IgD-negative memory B cell (primary cell): ENCODE data around the gene MMP20. TPM values are rescaled to one million over a fixed set of nuclear protein-coding genes. Genes with fewer than 3 reads are reported as not detected.
A peak's percentile ranks its signal among the peaks of the same experiment; 100 is the strongest.

Source experiments
- H3K27ac Mint-ChIP-seq, 3 donors: one replicate each; pipeline ENCODE4 v1.8.0; 2020 to 2022; ENCODE audit warnings: mild to moderate bottlenecking in 3 of 3, mixed read lengths in 3 of 3, moderate library complexity in 1 of 3
- H3K27me3 Mint-ChIP-seq: one replicate; pipeline ENCODE4 v1.8.0; 2021; ENCODE audit warnings: mixed read lengths
- H3K36me3 Mint-ChIP-seq: one replicate; pipeline ENCODE4 v1.8.0; 2020; ENCODE audit warnings: mild to moderate bottlenecking, mixed read lengths
- H3K4me1 Mint-ChIP-seq, 3 donors: one replicate each; pipeline ENCODE4 v1.8.0; 2020 to 2022; ENCODE audit warnings: mixed read lengths in 3 of 3, mild to moderate bottlenecking in 1 of 3
- H3K4me3 Mint-ChIP-seq, 4 donors: one replicate each; pipeline ENCODE4 v1.8.0; 2020 to 2022; ENCODE audit warnings: mild to moderate bottlenecking in 4 of 4, mixed read lengths in 4 of 4, moderate library complexity in 3 of 4
- H3K9me3 Mint-ChIP-seq, 3 donors: one replicate each; pipeline ENCODE4 v1.8.0; 2020 to 2021; ENCODE audit warnings: mixed read lengths in 3 of 3, mild to moderate bottlenecking in 1 of 3
- polyA plus RNA-seq: library from polyadenylated mRNA; unstranded; fragments of 300-500 nt; fragmentation: Illumina TruSeq; gene quantifications from one replicate; pipeline ENCODE4 v1.2.3, GENCODE V29; 2021

MMP20 gene
- not detected for polyA plus RNA-seq

GRCh38 chr11:102625177-102625576 is at the start of gene MMP20:
Gene MMP20, minus strand, starts transcription at chr11:102625332. Its CDS starts 13 bp downstream, at chr11:102625319.
- Mint-ChIP-seq H3K27ac (no peak within 1 kb of the TSS), H3K36me3 (no peaks in the 10 kb centered on the region), H3K9me3 (no peaks in the 10 kb centered on the region), H3K4me3 (no peak within 1 kb of the TSS), H3K27me3 (peaks cover 22% of the 10 kb centered on the region), H3K4me1 (no peaks in the 10 kb centered on the region)

GRCh38 chr11:102669664-102670063 is 44.5 kb upstream of the MMP20 start:
- Mint-ChIP-seq H3K9me3 (no peaks in the 10 kb centered on the region), H3K4me1 (peaks cover 0 to 5% (median 0%) of the 10 kb centered on the region in 3 donors), H3K36me3 (no peaks in the 10 kb centered on the region), H3K27ac (peak overlapping the region in 1 of 3 donors; percentile 14), H3K4me3 (no peak overlapping the region), H3K27me3 (peaks cover 2% of the 10 kb centered on the region)

- H3K9me3 Mint-ChIP-seq = no peaks in the 10 kb centered on the region
- H3K36me3 Mint-ChIP-seq = no peaks in the 10 kb centered on the region
- peaks cover 0 to 5% (median 0%) of the 10 kb centered on the region in 3 donors for H3K4me1 Mint-ChIP-seq
- H3K27me3 Mint-ChIP-seq = peaks cover 2% of the 10 kb centered on the region
- no peak overlapping the region for H3K4me3 Mint-ChIP-seq
- H3K27ac Mint-ChIP-seq = no peak overlapping the region
These were observed 41.3 kb upstream of the MMP20 start for GRCh38 chr11:102666331-102666957.

GRCh38 chr11:102664001-102664752 is 39.0 kb upstream of the MMP20 start:
- Mint-ChIP-seq H3K27ac (no peak overlapping the region), H3K4me1 (peaks cover 0 to 2% (median 0%) of the 10 kb centered on the region in 3 donors), H3K27me3 (no peaks in the 10 kb centered on the region), H3K4me3 (no peak overlapping the region), H3K36me3 (no peaks in the 10 kb centered on the region), H3K9me3 (no peaks in the 10 kb centered on the region)

- Mint-ChIP-seq H3K4me1 (peaks cover 0 to 2% (median 0%) of the 10 kb centered on the region in 3 donors), H3K9me3 (no peaks in the 10 kb centered on the region), H3K27ac (no peak overlapping the region), H3K4me3 (no peak overlapping the region), H3K27me3 (peaks cover 1% of the 10 kb centered on the region), H3K36me3 (no peaks in the 10 kb centered on the region)
These were observed 37.5 kb upstream of the MMP20 start for GRCh38 chr11:102662607-102663006.

GRCh38 chr11:102661040-102661439 is 35.9 kb upstream of the MMP20 start:
- Mint-ChIP-seq H3K4me1 (peaks cover 0 to 1% (median 0%) of the 10 kb centered on the region in 3 donors), H3K9me3 (peaks cover 0 to 2% (median 0%) of the 10 kb centered on the region in 3 donors), H3K27me3 (peaks cover 7% of the 10 kb centered on the region), H3K27ac (no peak overlapping the region), H3K4me3 (no peak overlapping the region), H3K36me3 (no peaks in the 10 kb centered on the region)

- Mint-ChIP-seq H3K36me3 (no peaks in the 10 kb centered on the region), H3K4me3 (no peak overlapping the region), H3K27me3 (peaks cover 9% of the 10 kb centered on the region), H3K4me1 (no peaks in the 10 kb centered on the region), H3K9me3 (peaks cover 2 to 8% (median 2%) of the 10 kb centered on the region in 3 donors), H3K27ac (no peak overlapping the region)
These were observed 31.4 kb upstream of the MMP20 start for GRCh38 chr11:102656528-102656927.

- H3K36me3 Mint-ChIP-seq = no peaks in the 10 kb centered on the region
- H3K9me3 Mint-ChIP-seq = peaks cover 2 to 8% (median 2%) of the 10 kb centered on the region in 3 donors
- no peaks in the 10 kb centered on the region for H3K4me1 Mint-ChIP-seq
- peaks cover 9% of the 10 kb centered on the region for H3K27me3 Mint-ChIP-seq
- no peak overlapping the region for H3K4me3 Mint-ChIP-seq
- H3K27ac Mint-ChIP-seq = no peak overlapping the region
These were observed 30.4 kb upstream of the MMP20 start for GRCh38 chr11:102655547-102655946.

GRCh38 chr11:102654761-102655160 is 29.6 kb upstream of the MMP20 start:
- H3K4me1 Mint-ChIP-seq = no peaks in the 10 kb centered on the region
- no peaks in the 10 kb centered on the region for H3K36me3 Mint-ChIP-seq
- H3K9me3 Mint-ChIP-seq = peaks cover 2 to 8% (median 2%) of the 10 kb centered on the region in 3 donors
- H3K27ac Mint-ChIP-seq = no peak overlapping the region
- H3K27me3 Mint-ChIP-seq = peaks cover 9% of the 10 kb centered on the region
- no peak overlapping the region for H3K4me3 Mint-ChIP-seq

GRCh38 chr11:102653744-102654291 is 28.7 kb upstream of the MMP20 start:
- Mint-ChIP-seq H3K4me1 (no peaks in the 10 kb centered on the region), H3K4me3 (no peak overlapping the region), H3K27me3 (peaks cover 9% of the 10 kb centered on the region), H3K27ac (no peak overlapping the region), H3K36me3 (no peaks in the 10 kb centered on the region), H3K9me3 (peaks cover 2 to 8% (median 2%) of the 10 kb centered on the region in 3 donors)

- Mint-ChIP-seq H3K9me3 (no peaks in the 10 kb centered on the region), H3K27ac (no peak overlapping the region), H3K27me3 (peaks cover 4% of the 10 kb centered on the region), H3K36me3 (no peaks in the 10 kb centered on the region), H3K4me1 (peaks cover 1 to 3% (median 2%) of the 10 kb centered on the region in 3 donors), H3K4me3 (no peak overlapping the region)
These were observed 22.3 kb upstream of the MMP20 start for GRCh38 chr11:102647430-102647829.

- Mint-ChIP-seq H3K36me3 (no peaks in the 10 kb centered on the region), H3K9me3 (no peaks in the 10 kb centered on the region), H3K27me3 (peaks cover 7% of the 10 kb centered on the region), H3K4me1 (peaks cover 1 to 3% (median 2%) of the 10 kb centered on the region in 3 donors), H3K4me3 (peak overlapping the region in 1 of 4 donors; percentile 76), H3K27ac (no peak overlapping the region)
These were observed 18.8 kb upstream of the MMP20 start for GRCh38 chr11:102643941-102644340.

- Mint-ChIP-seq H3K36me3 (no peaks in the 10 kb centered on the region), H3K9me3 (peaks cover 0 to 1% (median 0%) of the 10 kb centered on the region in 3 donors), H3K27ac (no peak overlapping the region), H3K4me1 (peaks cover 1 to 3% (median 2%) of the 10 kb centered on the region in 3 donors), H3K27me3 (peaks cover 6% of the 10 kb centered on the region), H3K4me3 (no peak overlapping the region)
These were observed 15.8 kb upstream of the MMP20 start for GRCh38 chr11:102640946-102641345.

GRCh38 chr11:102639656-102640055 is 14.5 kb upstream of the MMP20 start:
- Mint-ChIP-seq H3K4me3 (no peak overlapping the region), H3K36me3 (no peaks in the 10 kb centered on the region), H3K27ac (no peak overlapping the region), H3K9me3 (peaks cover 0 to 1% (median 0%) of the 10 kb centered on the region in 3 donors), H3K27me3 (peaks cover 6% of the 10 kb centered on the region), H3K4me1 (peaks cover 0 to 2% (median 1%) of the 10 kb centered on the region in 3 donors)

- peaks cover 0 to 1% (median 0%) of the 10 kb centered on the region in 3 donors for H3K9me3 Mint-ChIP-seq
- no peak overlapping the region for H3K27ac Mint-ChIP-seq
- no peak overlapping the region for H3K4me3 Mint-ChIP-seq
- H3K27me3 Mint-ChIP-seq = peaks cover 6% of the 10 kb centered on the region
- peaks cover 0 to 1% (median 0%) of the 10 kb centered on the region in 3 donors for H3K4me1 Mint-ChIP-seq
- no peaks in the 10 kb centered on the region for H3K36me3 Mint-ChIP-seq
These were observed 12.6 kb upstream of the MMP20 start for GRCh38 chr11:102637731-102638130.
